GM15510 (cell line): ENCODE results near the gene RRP9.

Source experiments
- POLR2A ChIP-seq: IDR thresholded peaks from 3 replicates; pipeline ENCODE4 v1.6.1; 2011; ENCODE audit warnings: borderline replicate concordance; ENCODE audit not compliant: insufficient read length; ENCODE audit errors: extremely low read depth

RRP9 gene

DNA sequence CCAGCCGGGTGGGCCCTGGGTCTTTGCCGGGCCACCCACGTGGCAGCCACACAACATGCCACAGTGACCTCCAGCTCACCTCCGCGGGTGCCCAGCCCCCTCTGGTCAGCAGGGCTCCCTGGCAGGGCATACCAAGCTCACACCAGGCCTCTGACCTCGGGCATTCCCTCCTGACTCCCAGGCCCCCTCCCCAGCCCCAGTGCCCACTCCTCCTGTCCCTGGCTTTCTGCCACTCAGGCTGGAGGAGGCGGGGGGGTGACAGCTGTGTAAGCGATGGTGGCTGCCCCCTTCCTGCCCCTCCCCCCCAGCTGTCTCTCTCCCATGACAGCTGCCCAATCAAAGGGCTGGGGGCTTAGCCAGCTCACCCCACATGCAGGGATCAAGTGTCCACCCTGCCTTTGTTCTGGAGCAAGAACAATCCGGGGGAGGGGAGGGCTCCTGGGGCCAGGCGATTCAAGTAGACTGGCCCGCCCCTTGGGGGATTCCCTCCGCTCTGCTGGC is 22.3 kb upstream of the RRP9 start:
- TF ChIP-seq POLR2A, result no peak

DNA sequence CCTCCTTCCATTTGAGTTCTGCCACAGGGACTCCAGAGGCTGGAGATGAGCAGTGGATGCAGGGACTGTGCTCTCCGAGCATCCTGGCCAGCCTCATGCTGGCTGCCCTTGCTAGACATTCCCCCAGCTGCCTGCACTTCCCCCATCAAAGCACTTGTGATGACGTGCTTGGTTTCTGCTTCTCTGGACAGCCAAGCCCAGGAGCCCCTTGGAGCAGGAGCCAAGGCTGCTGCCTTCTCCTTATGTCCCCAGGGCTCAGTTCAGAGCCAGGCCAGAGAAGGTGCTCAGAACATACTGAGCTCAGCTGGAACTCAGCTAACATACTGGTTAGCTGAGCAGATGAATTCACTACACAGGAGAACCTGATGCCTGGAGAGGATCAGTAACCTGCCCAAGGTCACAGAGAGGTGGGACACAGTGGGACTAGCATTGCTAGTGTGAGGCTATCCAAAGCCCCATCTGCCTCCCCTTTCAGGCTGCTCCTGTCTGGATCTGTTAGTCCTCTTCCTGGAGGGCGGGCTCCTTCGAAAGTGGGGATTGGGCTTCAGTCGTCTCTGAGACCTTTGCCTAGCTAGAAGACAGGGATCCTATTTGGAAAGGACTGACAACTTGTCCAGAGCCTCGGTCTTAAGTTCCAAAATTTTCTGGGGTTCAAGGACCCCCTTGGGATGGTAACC is 21.3 kb upstream of the RRP9 start:
- no peak for TF ChIP-seq POLR2A

DNA sequence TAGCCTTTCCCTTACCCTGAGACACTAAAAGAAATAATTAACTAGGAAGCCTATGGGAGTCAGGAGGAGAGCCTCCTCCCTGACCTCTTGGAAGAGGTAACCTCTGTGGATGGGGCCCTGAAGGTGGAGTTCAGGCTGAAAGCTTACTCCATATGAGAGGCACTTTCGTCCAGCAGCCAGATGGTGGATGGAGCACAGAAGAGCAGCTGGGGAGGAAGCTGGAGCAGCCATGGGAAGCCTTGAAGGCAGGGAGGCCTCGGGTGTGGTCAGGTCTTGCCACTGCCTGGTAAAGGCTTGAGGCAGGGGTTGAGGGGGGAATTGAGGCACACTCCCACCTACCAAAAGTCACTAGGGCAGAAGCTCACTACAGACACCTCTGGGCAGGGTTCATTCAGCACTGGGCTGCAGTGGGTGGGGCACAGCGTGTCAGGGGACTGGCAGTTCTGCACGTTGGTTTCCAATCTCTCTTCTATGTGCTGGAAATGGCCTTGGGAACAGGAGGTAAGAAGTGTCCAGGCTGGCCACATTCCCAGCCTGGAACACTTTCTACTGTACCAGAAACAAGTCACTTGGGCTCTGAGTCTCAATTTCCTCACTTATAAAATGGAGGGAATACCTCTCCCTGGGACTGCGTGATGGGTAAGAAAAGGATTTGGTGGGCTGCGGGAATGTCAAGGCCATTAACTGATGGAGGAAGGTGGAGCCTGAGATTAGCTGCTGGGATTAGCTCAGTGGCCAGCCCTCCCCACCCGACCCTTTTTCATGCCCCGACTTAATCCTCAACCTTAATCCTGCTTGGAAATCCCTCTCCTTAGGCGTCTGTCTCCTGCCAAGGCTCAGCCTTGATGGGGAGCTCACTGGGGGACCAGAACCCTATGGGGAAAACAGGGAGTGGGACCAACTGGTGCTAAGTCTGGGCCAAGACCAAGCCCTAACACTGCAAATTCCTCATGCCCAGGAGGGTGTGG is 20.2 kb upstream of the RRP9 start:
- TF ChIP-seq POLR2A, result no peak

DNA sequence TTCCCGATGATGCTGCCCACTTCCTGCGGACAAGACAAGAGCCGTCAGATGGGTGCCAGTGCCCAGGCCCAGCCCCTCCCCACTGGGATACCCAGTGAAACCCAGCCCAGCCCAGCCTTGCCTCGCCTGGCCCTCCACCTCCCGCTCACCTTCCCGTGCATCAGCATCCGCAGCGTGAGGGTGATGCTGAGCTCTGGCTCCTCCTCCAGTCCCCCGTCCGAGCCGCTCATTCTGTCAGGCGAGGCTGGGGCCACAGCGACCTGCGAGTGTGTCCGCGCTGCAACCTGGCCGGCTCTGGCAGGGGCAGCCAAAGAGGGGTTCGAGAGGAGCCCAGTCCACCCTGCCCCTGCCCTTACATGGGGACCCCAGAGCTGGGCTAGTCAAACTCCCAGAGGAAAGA is 19.3 kb upstream of the RRP9 start:
- TF ChIP-seq POLR2A, result no peak

DNA sequence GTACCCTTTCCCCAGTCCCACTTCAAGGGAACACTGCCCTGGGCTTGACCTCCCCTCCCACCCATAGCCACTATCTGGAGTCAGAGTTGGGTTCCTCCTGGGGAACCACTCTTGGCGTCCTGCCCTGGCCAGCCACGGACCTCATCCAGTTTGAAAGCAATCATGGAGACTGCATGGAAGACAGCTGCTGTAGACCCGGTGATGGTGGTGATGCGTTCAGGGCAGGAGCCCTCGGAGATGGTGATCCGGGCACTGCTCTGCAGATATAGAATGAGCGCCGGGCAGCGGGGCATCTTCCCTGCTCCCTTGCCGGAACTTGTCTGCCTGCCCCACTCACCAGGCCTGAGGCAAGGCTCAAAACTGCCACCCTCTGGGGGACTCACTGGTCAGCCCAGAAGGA is 18.7 kb upstream of the RRP9 start:
- no peak for TF ChIP-seq POLR2A

GRCh38 chr3:51959651-51960050 is 17.9 kb upstream of the RRP9 start:
- no peak for TF ChIP-seq POLR2A

DNA sequence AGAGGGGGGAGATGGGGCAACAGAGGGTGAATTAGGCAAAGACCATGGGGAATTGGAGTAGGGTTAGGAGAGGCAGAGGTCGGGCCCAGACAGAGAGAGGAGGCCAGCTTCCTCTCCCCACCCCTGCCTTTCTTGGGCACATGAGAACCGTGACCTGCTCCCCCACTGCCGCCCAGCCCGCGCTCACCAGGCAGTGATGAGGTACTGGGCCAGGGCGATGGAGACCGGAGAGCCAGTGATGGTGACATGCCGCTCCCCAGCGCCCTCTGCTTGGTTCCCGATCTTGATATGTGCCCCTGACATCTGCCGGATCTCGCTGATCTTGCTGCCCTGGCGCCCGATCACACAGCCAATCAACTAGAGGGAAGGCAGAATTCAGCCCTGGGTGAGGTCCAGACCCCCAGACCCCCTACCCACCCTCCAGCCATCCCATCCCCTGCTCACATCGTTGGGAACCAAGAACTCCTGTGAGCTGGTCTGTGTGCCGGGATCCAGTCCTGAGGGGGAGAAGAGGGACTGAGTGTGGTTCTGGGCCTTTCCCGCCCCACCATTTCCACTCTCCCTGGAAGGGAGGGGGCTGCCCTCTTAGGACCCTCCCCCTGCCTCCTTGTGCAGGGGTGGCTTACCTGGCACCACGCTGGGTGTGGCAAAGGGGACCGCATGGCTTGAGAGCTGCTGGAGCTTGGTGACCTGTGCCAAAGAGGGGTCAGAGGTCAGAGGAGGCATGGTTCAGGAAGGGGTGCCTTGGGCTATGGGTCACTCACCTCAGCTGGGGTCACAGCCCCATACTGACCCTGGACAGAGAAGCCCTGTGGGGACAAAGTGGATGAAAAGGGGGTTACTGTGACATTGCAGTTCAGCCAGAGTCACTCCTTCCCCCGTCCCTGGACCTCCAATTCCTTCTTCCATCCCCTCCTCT is 17.2 kb upstream of the RRP9 start:
- no peak for TF ChIP-seq POLR2A

- TF ChIP-seq POLR2A, result no peak
Observed at GRCh38 chr3:51957520-51958205, 16.0 kb upstream of the RRP9 start.

DNA sequence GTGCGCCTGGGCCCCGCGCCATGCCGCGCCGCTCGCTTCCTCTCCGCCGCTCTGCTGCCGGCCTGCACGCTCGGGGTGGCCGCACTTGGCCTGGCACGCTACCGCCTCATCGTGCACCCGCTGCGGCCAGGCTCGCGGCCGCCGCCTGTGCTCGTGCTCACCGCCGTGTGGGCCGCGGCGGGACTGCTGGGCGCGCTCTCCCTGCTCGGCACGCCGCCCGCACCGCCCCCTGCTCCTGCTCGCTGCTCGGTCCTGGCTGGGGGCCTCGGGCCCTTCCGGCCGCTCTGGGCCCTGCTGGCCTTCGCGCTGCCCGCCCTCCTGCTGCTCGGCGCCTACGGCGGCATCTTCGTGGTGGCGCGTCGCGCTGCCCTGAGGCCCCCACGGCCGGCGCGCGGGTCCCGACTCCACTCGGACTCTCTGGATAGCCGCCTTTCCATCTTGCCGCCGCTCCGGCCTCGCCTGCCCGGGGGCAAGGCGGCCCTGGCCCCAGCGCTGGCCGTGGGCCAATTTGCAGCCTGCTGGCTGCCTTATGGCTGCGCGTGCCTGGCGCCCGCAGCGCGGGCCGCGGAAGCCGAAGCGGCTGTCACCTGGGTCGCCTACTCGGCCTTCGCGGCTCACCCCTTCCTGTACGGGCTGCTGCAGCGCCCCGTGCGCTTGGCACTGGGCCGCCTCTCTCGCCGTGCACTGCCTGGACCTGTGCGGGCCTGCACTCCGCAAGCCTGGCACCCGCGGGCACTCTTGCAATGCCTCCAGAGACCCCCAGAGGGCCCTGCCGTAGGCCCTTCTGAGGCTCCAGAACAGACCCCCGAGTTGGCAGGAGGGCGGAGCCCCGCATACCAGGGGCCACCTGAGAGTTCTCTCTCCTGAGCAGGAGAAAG is 14.4 kb upstream of the RRP9 start:
- no peak for TF ChIP-seq POLR2A

- no peak for TF ChIP-seq POLR2A
Observed at GRCh38 chr3:51955175-51955892, 13.6 kb upstream of the RRP9 start, which contains the start of gene GPR62. TSS of gene GPR62 (plus strand) at chr3:51955381. CDS start at chr3:51955653, 272 bp downstream.

DNA sequence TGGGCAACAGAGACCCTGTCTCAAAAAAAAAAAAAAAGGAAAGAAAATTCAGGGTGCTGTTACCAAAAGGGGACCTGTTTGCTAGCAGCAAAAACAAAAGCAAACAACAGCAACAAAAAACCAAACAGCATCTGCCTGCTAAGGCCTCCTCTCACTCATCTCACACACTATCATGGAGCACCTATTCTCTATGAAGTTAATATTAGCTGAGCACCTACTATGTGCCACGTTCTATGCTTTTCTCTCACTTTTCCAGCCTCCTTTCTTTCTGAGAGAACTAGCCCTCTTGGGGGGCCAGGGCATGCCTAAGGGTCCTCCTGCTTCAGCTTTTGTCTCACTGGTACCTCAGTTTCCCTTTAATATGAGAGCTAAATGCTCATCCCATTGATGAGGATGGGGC is 13.0 kb upstream of the RRP9 start:
- TF ChIP-seq POLR2A, result no peak

GRCh38 chr3:51954105-51954504 is 12.4 kb upstream of the RRP9 start:
- no peak for TF ChIP-seq POLR2A
